Measurements from ENCODE around the gene CDCA3. TPM values are rescaled to one million over a fixed set of nuclear protein-coding genes. Genes with fewer than 3 reads are reported as not detected.

CDCA3 gene
- 103 and 118 TPM in 2 replicates for total RNA-seq

DNA sequence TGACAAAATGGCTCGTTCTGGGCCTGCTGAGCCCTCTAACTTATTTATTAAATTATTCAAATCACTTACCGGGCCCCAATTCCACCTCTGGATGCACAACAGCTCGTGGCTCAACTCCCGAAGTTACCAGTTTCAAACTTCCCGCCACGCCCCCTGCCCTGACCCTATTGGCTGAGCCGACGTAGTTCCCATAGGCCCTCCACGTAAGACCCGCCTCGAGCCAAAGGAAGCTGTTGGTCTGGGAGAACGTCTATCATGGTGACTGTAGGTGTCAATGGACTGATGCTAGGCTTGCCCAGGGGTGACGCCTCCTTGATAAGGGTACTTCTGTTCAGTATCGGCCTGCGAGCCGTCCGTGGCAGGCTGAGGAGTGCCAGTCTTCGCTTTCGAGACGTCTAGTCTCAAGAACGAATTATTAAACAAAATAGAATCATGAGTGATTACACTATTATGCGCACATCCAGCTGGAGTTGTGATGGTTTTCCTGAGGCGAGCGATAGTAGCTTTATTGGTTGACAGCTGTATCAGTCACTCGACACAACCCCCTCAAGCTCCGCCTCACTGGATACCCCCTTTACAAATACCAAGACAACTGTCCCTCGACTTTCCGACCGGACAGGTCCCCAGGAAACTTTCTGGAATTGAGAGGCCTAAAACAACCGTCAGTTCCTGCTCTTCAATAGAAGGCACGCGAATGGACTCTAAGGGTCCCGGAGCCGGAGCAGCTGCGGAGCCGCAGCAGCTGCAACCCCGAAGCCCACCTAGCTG lies at the start of gene CDCA3:
Gene CDCA3, minus strand, starts transcription at position 134 of the 768 bp plus-strand sequence. CDS start 334 bp downstream, outside the sequence.

DNA sequence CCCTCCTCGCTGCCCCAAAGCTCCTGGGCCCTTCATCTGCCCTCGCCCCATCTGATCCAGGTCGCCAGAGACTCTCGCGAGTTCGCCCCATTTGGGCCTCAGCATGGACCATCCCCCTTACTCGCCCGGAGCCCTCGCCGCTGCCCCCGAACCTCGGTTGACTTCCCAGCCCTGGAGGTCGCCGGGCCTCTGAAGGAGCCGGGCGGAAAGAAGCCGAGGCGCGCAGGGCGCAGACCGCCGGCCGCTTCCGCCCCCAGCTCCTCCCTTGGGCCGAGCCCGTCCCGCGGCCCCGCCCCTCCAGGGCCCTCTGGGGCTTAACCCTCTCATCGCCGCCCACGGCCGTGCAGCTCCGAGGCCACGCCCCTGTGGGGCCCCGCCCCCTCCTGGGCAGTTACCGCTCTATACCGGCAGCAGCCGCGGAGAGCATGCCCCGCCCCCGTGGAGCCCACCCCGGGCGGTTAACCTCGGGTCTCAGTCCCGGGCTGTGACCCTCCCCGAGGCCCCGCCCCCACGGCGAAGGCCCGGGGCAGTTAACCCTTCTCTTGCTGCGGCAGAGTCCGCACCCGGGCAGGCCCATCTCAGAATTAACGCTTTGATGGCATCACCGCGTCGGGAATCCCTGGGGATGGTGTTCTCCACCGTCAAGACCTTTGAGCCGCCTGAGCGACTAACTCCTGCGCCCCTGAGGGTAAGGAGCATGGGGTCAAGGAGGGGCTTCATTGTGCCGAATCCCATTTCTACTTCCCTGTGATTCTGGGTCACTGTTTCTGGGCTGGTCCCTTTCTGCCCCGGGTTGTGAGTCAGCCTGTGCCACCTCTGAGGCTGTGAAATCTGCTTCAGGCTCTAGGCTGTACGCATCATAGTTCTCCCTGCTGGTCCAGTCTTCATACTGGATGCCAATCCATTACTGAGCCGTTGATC lies 22.3 kb upstream of the CDCA3 start, which contains the start of gene SPSB2:
Gene SPSB2, minus strand, starts transcription at position 210 of the 921 bp plus-strand sequence. CDS start 402 bp downstream, outside the sequence.

DNA sequence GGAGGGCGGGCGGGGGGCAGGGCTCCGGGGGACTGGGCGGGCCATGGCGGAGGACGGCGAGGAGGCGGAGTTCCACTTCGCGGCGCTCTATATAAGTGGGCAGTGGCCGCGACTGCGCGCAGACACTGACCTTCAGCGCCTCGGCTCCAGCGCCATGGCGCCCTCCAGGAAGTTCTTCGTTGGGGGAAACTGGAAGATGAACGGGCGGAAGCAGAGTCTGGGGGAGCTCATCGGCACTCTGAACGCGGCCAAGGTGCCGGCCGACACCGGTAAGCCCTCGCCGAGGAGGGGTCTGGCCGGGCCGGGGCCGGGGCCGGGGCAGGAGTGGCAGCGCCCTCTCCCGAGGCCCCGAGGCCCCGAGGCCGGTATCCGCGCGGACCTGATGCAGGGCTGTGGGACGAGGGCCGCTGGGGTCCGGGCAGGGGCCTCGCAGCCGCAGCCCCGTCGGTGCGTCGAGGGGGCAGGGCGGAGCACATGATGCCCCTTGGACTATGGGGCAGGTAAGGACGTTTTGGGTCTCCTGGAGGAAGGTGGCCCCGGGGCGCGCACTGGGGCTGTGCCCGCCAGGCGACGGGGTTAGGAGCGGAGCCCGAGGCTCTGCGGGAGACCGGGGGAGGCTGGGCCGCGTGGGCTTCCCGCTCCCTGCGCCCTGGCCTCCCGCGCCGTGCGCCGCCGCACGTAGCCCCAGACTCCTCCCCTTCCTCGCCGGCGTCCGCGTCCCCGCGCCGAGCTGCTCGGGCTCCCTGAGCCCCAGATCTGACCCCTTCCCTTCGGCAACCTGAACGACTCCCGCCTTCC lies 16.5 kb upstream of the CDCA3 start, which contains the start of gene TPI1:
Gene TPI1, plus strand, starts transcription at position 119 of the 798 bp plus-strand sequence. Its CDS starts 36 bp downstream, at position 155.

DNA sequence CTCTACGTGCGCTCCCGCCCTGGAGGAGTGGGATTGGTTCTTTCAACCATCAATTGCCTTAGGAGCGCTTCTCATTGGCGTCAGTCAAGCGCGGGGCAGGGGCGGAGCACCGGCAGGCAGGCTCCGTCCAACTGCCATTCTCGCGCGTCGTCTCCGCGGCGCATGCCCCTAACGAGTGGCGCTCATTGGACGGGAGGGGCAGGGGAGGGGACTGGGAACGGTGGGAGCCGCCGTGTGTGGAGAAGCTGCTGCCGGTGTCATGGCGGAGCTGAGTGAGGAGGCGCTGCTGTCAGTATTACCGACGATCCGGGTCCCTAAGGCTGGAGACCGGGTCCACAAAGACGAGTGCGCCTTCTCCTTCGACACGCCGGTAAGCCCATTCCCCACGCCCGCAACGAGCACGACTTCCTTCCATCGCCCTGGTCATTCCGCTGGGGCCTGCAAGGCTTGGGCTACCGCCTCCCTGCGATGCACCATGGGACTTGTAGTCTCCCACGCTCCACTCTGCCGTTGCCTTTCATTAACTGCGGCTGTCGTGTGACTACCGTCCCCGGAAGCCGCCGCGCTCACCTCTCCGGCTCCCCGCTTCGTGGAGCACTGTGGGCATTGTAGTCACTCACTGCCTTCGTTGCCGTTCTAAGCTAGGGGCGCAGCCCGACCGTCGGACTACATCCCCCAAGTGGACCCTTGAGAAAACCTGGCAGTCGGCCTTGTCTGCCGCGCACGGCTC lies 1.0 kb upstream of the CDCA3 start, which contains the start of gene USP5:
Gene USP5, plus strand, starts transcription at position 230 of the 730 bp plus-strand sequence. Its CDS starts 30 bp downstream, at position 260.

DNA sequence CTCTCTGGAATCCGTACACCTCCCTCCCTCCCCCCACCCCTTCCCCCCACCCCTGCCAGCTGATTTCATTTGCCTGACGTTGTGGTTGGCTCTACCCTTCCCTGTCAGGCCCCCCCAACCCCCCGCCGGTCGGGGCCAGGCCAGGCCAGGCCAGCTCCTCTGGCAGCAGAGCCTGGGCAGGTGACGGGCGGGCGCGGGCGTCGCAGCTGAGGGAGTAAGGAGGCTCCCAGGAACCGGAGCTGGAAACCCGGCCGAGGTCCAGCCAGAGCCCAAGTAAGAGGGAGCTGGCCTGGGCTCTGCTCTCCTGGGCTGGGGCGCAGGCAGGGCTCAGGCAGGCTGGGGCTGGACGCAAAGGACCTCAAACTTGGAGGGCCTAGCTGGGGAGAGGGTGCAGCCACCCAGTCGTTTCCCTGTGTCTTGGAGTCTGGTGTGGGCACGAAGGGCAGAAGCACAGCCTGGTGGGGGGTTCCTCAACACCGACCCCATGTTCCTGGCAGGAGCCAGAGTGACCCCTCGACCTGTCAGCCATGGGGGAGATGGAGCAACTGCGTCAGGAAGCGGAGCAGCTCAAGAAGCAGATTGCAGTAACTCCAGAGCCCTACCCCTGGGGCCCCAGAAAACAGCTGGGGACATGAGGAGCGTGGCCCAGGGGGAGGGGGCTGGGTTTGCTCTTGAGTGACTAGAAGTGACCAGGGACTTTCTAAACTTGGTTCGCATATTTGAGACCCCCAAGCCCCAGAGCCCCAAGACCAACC lies 10.1 kb downstream of the CDCA3 start, which contains the start of gene GNB3:
Gene GNB3, plus strand, starts transcription at position 165 of the 755 bp plus-strand sequence. Its CDS starts 363 bp downstream, at position 528.

DNA sequence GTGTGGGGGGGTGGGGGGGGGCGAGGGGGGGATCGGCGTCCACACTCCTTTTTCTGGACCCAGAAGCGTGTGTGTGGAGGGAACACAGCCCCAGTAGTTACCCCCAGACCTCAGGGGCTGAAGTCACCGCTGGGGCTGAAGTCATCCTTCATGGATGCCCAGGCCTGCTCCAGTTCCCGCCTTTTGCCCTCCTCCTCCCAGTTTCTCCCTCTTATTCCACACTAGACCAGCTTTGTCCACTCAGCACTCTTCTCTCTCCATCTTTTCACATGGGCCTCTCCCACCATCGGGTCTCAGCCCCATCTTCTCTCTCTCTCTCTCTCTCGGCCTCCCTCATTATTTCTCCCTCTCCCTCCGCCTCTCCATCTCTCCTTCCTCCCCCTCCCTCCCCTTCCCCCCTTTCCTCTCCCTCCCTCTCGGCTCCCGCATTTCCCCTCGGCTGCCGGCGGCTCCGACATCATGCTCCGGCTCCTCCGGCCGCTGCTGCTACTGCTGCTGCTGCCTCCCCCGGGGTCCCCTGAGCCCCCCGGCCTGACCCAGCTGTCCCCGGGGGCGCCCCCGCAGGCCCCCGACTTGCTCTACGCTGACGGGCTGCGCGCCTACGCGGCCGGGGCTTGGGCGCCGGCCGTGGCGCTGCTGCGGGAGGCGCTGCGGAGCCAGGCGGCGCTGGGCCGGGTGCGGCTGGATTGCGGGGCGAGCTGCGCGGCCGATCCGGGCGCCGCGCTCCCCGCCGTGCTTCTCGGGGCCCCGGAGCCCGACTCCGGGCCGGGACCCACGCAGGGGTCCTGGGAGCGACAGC lies 22.9 kb downstream of the CDCA3 start, which contains the start of gene P3H3:
Gene P3H3, plus strand, starts transcription at position 426 of the 799 bp plus-strand sequence. Its CDS starts 34 bp downstream, at position 460.

DNA sequence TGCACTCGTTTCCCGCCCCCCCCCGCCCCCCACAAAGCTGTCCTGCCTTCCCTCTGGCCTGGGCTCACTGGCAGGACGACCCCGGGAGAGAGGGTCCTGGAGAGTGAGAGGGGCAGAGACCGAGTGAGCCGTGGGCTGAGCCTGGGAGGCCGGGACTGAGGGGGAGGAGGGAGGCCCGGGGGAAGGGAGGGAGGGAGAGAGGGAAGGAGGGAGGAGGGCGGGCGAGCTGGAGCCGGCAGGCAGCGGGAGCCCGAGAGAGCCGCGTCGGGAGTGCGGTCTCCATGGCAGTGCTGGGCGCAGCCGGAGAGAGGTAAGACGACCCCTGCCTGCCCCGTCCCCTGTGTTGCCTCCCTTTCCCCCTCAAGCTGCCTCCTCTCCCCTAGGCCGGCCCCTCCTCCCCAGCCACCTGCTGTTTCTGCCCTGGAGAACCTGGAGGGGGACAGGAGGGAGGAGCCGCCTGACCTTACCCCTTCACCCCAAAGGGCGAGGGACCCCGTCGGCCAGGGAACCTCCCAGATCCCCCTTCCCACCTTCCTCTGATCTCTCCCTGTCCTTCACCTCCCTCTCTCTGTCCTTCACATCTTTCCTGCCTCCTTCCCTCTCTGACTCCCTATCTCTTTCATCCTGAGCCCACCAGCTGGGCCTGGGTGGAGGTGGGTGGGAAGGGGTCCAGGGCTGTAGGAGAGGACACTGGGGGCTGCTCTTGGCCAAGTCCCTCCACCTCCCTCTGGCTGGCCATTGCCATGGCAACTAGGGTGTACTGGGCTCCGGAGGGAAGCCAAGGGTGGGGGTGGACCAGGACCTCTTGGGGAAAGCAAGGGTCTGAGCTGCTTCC lies 29.3 kb downstream of the CDCA3 start, which contains the start of gene GPR162:
Gene GPR162, plus strand, starts transcription at position 231 of the 835 bp plus-strand sequence. CDS start 2,078 bp downstream, outside the sequence.

Other genes starting within 250 kb of the CDCA3 start
- 173 and 195 TPM in 2 replicates for gene CHD4, start 243.9 kb downstream of the CDCA3 start, total RNA-seq
- gene LPAR5, start 215.3 kb downstream of the CDCA3 start, total RNA-seq, result 0.17 TPM in 1 of 2 replicates, not detected in the other
- 0.89 and 1.0 TPM in 2 replicates for gene ACRBP, start 203.9 kb downstream of the CDCA3 start, total RNA-seq
- 28.7 TPM in 2 replicates for gene ING4, start 188.2 kb downstream of the CDCA3 start, total RNA-seq
- 21.4 and 24.5 TPM in 2 replicates for gene ZNF384, start 161.9 kb downstream of the CDCA3 start, total RNA-seq
- 0.17 and 0.74 TPM in 2 replicates for gene PIANP, start 150.5 kb downstream of the CDCA3 start, total RNA-seq
- 95.1 and 98.9 TPM in 2 replicates for gene COPS7A, start 127.2 kb downstream of the CDCA3 start, total RNA-seq
- 235 and 236 TPM in 2 replicates for gene MLF2, start 98.1 kb downstream of the CDCA3 start, total RNA-seq
- gene PTMS, start 84.9 kb downstream of the CDCA3 start, total RNA-seq, result 146 and 275 TPM in 2 replicates
- 0.17 and 0.74 TPM in 2 replicates for gene LAG3, start 78.8 kb downstream of the CDCA3 start, total RNA-seq
- 3.3 and 5.2 TPM in 2 replicates for gene CD4, start 61.8 kb downstream of the CDCA3 start, total RNA-seq
- 2.0 and 2.7 TPM in 2 replicates for gene GPR162, start 29.5 kb downstream of the CDCA3 start, total RNA-seq
- gene P3H3, start 22.9 kb downstream of the CDCA3 start, total RNA-seq, result 48.6 and 54.1 TPM in 2 replicates
- gene GNB3, start 10.4 kb downstream of the CDCA3 start, total RNA-seq, result 1.3 and 2.2 TPM in 2 replicates
- gene USP5, start 864 bp upstream of the CDCA3 start, total RNA-seq, result 80.7 and 84.2 TPM in 2 replicates
- gene TPI1, start 16.2 kb upstream of the CDCA3 start, total RNA-seq, result 1,045 and 1,081 TPM in 2 replicates
- gene SPSB2, start 22.0 kb upstream of the CDCA3 start, total RNA-seq, result 12.6 and 15.6 TPM in 2 replicates
- gene LRRC23, start 53.5 kb upstream of the CDCA3 start, total RNA-seq, result 8.8 and 10.8 TPM in 2 replicates
- 9.6 and 10.4 TPM in 2 replicates for gene ENO2, start 63.3 kb upstream of the CDCA3 start, total RNA-seq
- 12.1 and 14.6 TPM in 2 replicates for gene ATN1, start 76.7 kb upstream of the CDCA3 start, total RNA-seq
- not detected in 2 replicates for gene RNU7-1, start 92.5 kb upstream of the CDCA3 start, total RNA-seq
- gene C12orf57, start 92.7 kb upstream of the CDCA3 start, total RNA-seq, result 267 and 309 TPM in 2 replicates
- 4.9 and 5.4 TPM in 2 replicates for gene PTPN6, start 100.1 kb upstream of the CDCA3 start, total RNA-seq
- 372 and 405 TPM in 2 replicates for gene PHB2, start 119.4 kb upstream of the CDCA3 start, total RNA-seq
- gene EMG1, start 119.6 kb upstream of the CDCA3 start, total RNA-seq, result 48.4 and 58.4 TPM in 2 replicates
- 21.5 and 21.7 TPM in 2 replicates for gene LPCAT3, start 167.2 kb upstream of the CDCA3 start, total RNA-seq
- gene C1S, start 209.4 kb upstream of the CDCA3 start, total RNA-seq, result 29.8 and 36.6 TPM in 2 replicates
- gene C1R, start 241.2 kb upstream of the CDCA3 start, total RNA-seq, result 101 and 103 TPM in 2 replicates